GM12872 (cell line): ENCODE measurements around the gene PEDS1.

Experiments used
- CTCF ChIP-seq: IDR thresholded peaks from 3 replicates; pipeline ENCODE4 v1.5.1; 2011; ENCODE audit warnings: low read depth, mild to moderate bottlenecking, low read length, moderate library complexity; ENCODE audit not compliant: insufficient read depth

Gene PEDS1

GRCh38 chr20:50175938-50176933 is 22.7 kb upstream of the PEDS1 start:
- no peak for TF ChIP-seq CTCF

GRCh38 chr20:50174456-50174855 is 20.9 kb upstream of the PEDS1 start:
- TF ChIP-seq CTCF = no peak

GRCh38 chr20:50172347-50173013 is 19.0 kb upstream of the PEDS1 start:
- no peak for TF ChIP-seq CTCF

DNA sequence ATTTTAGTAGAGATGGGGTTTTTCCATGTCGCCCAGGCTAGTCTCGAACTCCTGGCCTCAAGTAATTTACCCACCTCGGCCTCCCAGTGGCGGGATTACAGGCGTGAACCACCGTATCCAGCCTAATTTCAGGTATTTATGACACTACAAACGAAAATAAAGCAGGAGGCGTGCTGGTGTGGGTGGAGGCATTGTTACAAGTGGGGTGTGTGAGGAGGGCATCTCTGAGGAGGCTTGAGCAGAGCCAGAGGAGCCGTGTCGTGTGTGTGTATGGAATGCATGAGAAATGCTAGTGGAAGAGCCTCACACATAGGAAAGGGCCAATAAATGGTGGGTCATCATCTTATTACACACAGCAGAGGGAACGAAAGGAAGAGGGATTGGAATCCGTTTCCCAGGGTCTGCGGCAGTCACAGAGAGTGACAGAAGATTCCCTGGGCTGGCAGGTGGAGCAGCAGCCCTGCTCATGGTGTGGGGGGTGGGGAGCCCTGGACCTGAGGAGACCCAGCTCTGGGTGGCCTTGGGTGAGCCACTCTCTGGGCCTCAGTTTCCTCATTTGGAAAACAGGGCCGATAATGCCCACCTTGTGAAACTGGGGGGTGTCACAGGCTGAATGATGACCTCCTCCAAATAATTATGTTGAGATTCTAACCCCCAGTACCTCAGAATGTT is 17.2 kb upstream of the PEDS1 start:
- TF ChIP-seq CTCF = no peak

DNA sequence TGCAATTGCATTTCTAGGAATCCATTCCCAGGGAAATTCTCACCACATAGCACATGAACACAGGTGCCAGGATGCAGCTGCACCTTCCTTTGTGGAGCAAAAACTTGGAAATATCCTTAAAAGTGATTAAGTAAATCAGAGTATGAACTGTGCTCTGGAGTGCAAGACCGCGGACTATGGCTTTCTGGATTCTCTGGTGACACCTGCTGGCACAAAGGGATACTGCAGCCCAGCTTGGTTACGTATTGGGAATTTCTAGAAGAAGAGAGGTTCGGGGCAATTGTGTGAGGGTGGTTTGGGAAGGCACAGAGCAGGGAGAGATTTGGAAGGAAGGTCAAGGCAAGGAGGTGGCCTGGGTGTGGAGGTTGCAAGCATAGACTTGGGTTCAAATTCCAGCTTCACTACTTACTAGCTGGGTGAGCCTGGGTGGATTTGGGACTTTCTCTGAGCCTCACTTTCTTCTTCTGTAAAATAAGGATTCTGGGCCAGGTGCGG is 15.9 kb upstream of the PEDS1 start:
- TF ChIP-seq CTCF = peak; percentile 93

- TF ChIP-seq CTCF = no peak
These were observed 12.4 kb upstream of the PEDS1 start for GRCh38 chr20:50165684-50166554.
